ENCODE data around the gene TMCC1.
"Not testable (repeated sequence)": the region's sequence is repeated elsewhere in the genome, so short reads cannot be mapped to it uniquely, and the experiment has no call there.

The TMCC1 gene

GRCh38 chr3:129769616-129770015 lies 123.9 kb downstream of the TMCC1 start:
- DNase-seq: no peak

- DNase-seq: no peak
These were observed 124.8 kb downstream of the TMCC1 start for GRCh38 chr3:129768728-129769127.

- no peak for DNase-seq
These were observed 127.4 kb downstream of the TMCC1 start for GRCh38 chr3:129766135-129766534.

DNA sequence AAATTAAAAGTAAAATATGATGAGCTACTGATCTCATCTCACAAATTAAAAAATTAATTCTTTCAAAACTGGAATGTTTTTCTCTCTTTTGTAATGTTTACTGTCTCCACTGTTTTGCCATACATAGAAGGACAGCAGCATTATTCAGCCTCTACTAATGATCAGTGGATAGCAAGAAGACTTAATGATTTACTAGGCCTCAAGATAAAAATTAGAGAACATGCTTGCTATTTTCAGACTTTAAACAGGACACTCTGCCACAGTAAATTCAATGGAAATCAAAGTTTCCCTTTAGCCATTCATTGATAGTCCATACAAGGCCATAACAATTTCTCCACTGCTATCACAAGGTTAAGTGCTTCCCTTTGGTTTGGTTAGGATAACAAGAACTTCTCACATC lies 129.4 kb downstream of the TMCC1 start:
- no peak for DNase-seq

- no peak for DNase-seq
These were observed 134.7 kb downstream of the TMCC1 start for GRCh38 chr3:129758785-129759320.

DNA sequence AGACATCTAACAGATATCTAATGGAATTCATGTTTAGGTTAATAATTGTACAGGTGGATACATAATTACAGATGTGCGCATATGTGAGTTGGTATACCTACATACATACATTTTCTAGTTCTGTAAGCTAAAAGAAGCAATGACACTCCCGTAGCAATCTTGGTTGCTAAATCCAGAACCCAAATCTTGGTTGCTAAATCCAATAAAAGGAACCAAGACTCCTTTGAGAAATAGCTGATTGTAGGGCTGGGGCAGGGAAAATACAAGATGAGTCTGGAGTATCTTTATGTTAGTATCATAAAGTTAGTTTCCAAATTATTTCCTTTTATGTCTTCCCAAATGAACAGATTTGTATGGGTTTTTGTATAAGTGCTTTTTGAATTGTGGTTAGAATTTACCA lies 135.2 kb downstream of the TMCC1 start:
- DNase-seq: no peak

DNA sequence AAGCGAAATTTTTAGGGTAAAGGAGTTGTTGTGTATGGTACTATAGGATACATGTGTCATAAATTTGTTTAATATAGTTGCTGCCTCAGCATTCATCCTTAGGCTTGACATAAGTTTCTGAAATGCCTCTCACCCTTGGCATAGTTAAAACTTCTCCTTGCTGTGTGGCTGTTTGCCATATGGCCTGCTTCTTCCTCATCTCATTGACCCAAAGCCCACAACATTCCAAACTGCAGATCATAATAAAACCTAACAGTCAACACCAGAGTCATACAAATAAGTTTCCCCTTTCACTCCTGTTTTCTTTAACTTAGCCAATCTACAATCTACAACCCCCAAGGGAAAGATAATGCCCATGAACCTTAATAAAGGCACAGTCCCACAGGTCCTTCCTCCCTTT lies 136.6 kb downstream of the TMCC1 start:
- no peak for DNase-seq

GRCh38 chr3:129751105-129751504 lies 142.4 kb downstream of the TMCC1 start:
- DNase-seq: not testable (repeated sequence)

- DNase-seq: no peak
These were observed 143.8 kb downstream of the TMCC1 start for GRCh38 chr3:129749692-129750091.

GRCh38 chr3:129747992-129748391 lies 145.5 kb downstream of the TMCC1 start:
- no peak for DNase-seq

- no peak for DNase-seq
These were observed 146.4 kb downstream of the TMCC1 start for GRCh38 chr3:129747136-129747535.

GRCh38 chr3:129746629-129747028 lies 146.9 kb downstream of the TMCC1 start:
- DNase-seq: no peak

DNA sequence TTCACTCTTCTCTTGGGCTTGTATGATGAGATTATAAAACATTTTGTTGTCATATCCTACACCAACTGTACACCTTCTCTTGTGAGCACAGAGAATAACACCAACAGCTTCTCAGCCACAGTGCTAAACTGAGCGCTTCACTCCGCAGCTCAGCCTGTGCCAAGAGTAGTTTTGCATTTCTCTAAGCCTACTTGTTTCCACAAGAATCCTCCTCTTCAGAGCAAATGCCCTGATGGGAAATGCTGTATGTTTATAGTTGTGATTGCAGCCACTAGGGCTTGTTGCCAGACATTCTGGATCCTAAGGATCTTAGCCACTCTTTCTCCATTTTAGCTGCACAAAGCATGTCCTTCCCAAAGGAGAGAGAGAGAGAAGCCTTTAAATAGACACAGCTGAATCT lies 148.3 kb downstream of the TMCC1 start:
- no peak for DNase-seq

DNA sequence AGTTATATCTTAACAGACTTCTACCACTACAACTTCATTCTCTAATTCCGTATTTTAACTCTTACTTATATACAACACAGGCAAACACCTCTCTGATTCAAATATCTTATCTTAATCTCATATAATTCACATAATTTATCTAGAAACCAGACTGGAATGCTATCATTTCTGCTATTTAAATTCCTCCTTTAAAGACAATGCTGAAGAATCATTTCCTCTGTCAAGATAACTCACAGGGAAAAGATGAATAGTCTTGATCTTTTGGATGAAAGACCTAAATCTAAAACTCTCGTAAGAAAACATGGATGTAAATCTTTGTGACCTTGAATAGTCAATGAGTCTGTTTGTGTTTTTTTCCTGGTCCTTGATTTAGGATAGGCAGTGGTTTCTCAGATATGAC lies 151.7 kb downstream of the TMCC1 start:
- no peak for DNase-seq

DNA sequence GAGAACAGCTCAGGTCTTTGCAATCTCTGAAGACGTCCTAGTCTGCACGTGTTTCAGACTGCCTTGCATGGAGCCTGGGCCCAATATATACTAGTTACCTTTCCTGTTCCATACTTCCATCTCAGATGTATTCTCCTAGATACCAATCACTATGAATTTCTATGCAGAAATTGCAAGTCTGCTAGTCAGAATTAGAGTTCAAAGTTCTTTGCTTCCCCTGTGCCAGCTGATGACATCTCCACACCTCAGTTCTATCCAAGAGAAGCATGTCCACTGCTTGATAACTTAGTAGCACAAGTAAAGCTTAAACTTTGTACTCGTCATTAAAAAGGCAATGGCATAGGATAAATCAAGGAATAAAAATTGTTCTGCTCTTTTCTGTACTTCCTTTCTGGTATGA lies 153.4 kb downstream of the TMCC1 start:
- no peak for DNase-seq

DNA sequence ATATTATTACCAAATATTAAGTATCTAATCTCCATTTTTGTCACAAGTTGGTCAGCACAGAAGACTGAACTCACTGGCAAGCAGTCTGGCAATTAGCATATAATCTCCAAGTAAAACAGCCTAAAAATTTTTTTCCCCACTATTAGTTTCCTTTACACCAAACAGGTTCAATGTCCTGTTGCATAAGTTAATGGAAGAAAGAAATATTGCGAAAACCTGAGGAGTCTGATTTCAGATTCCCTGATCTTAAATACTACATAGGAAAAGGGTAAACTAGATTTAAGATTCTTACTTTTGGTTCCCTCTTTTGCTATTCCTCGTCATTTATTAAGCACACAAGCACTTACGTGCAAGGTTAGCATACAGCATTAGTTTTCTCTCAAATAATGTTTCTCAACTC lies 153.9 kb downstream of the TMCC1 start:
- no peak for DNase-seq

GRCh38 chr3:129738172-129738571 lies 155.3 kb downstream of the TMCC1 start:
- no peak for DNase-seq

DNA sequence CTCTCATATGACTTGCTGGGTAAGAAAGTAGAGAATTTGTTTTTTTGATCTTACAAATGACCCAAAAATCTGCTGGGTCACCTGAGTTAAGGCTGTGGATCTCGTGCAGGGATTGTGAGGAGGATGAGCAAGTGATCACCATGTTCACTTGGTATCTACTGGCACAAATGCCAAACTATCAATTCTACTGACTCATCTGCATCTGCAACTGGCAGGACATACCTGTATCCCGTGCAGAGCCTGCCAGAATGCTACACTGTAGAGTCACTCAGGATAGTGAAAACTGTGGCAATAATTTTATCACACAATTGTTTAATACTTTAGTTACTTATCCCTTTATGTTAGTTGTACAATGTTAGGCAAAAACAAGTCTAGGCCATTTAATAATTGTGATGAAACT lies 157.4 kb downstream of the TMCC1 start:
- DNase-seq: no peak

- no peak for DNase-seq
These were observed 157.9 kb downstream of the TMCC1 start for GRCh38 chr3:129735638-129736037.

DNA sequence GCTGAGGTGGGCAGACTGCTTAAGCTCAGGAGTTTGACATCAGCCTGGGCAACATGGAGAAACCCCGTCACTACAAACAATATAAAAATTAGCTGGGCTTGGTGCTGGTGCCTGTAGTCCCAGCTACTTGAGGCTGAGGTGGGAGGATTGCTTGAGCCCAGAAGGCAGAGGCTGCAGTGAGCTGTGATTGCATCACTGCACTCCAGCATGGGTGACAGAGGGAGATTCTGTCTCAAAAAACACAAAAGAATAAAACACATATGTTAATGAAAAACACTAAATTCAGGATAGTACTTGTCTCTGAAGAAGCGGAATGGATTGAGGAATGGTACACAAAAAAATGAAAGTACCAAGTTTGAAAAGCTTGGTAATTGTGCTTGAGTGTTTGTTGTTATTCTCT lies 159.1 kb downstream of the TMCC1 start:
- DNase-seq: no peak

DNA sequence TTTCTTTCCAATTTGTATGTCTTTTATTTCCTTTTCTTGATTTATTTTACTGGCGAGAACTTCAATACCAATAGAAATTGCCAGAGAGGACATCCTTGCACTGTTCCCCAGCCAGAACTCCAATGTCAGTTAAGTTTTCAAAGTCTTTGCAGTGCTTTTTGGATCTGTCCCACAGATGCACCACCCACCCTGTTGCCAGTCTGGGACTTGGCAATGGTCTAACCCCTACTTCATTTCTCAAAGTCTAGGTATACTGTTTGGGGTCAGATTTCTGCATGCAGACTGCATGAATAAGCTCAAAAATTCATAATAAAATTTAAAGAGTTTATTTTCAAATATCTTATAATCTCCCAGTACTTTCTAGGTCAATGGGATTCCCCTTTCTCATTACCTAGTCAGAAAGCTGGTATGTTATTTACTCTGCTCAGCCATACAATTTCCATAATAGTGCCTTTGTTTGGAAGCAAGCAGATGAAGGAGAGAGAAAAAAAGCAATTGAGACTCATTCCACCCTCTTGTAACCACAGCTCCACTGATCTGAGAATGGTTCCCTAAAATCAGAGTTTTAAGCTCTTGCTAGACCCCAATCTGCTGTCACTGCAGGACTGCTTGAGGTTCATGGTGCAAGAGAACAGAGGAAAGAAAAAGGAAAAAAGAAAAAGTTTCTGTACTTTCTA lies 161.2 kb downstream of the TMCC1 start:
- DNase-seq: no peak

- DNase-seq: no peak
These were observed 165.8 kb downstream of the TMCC1 start for GRCh38 chr3:129727707-129728106.

DNA sequence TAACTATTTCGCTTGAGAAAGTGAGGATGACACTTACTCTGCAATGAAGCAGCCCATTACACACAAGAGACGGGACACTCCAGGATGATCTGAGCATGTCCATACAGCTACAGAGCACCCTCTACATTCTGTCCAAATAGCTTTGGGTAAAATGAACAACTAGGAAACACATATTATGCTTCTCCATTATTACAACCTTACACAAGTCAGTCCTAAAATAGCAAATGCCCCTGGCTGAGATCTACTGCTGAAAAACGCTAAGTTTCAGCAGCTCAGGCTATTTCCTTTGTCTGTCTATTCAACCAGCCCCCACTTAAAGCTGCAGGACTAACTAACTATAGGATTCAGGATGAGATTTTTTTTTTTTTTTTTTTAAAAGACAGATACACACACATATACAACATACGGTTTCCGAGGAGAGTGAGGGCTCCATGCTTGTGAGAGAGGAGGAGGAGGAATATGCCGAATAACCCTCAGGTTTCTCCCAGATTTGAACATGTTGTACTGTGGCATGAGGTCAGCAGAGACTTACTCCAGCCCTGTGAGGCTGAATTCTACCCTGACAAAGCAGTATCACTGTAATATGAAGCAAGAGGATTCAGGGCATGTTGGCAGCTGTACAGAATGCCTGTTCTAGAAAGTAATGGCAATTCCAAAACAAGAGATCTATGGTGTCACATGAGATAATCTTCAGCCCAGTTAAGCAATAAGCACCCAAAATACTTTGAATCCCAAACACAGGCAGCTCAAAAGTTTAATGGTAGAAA lies 169.8 kb downstream of the TMCC1 start:
- no peak for DNase-seq

DNA sequence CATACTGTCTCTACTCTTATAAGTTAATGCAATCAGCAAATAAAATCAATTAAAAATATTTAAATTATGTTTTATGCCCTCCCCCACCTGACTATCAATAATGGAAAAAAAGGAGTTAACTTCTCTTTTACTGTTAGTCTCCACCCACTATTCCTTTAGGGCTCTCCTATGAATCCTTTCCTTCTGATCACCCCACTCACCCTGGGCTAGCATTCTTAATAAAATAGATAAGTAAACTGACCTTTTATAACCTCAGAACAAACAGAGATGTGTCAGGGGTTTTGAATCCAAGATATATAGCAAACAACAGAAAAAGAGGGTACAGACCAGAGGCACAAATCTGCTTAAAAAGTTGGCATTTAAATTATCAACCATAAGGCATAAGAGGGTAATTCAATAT lies 171.0 kb downstream of the TMCC1 start:
- no peak for DNase-seq

DNA sequence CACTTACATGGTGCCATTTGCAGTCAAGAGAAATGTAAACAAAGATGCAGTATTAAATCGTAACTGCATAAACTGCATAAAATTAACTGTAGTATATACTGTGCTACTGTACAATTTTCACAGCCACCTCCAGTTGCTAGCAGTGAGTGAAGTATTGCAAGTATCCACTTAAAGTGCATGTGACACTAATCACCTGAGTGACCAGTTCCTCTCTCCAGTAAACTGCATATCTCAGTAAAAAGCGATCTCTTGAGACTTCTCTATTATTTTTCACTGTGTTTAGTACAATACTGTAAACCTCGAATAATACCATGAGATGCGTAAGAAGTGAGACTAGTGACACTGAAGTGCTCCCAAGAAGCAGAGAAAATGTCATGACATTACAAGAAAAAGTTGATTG lies 175.3 kb downstream of the TMCC1 start:
- no peak for DNase-seq

All from CD4-positive, alpha-beta T cell treated with Interleukin-10 for 1 hour (primary cell).